ENCODE data around the gene TENM3. TPM values are rescaled to one million over a fixed set of nuclear protein-coding genes. Genes with fewer than 3 reads are reported as not detected.
A peak's percentile ranks its signal among the peaks of the same experiment; 100 is the strongest.

TENM3 gene
- total and polyA plus RNA-seq, 4 donors = 0.05 to 5.5 (median 1.1) TPM; not detected in 1

DNA sequence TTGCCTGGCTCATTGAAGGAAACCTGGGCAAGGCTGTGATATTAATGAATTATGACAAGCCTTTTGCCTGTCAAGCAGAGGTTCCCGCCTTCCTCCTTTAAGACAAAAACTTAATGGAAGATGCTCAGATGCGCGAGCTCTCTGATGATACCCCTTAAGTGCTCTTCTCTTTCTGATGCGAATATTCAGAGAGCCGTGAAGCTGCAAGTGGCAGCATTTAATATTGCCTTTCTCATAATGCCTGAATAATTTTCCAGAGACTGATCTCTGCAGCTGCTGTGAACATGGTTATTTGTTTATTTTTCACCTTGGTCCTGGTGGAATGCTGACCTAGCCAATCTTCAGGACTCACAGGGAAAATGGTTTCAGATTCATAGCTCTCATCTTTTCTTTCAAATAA, 251.8 kb downstream of the TENM3 start:
- intact Hi-C loops (cut with DNase I) = no loop called here

GRCh38 chr4:182495645-182496385, 252.6 kb downstream of the TENM3 start:
- ATAC-seq (ENCODE audit: low FRiP score) = no peak
- intact Hi-C loops (cut with DNase I) = no loop called here

More for the DNA sequence above, 251.8 kb downstream of the TENM3 start:
- 96 to 97% methylated on average over 5 of the region's 5 CpGs for WGBS, 2 donors
- DNase-seq (no peak), ATAC-seq (ENCODE audit: low FRiP score) (no peak)
- no peak overlapping the region for H3K27ac ChIP-seq (ENCODE audit: low read depth in 1 of 2, low read length in 2 of 2)
- no peaks in the 10 kb centered on the region for H3K36me3 ChIP-seq (ENCODE audit: control insufficient read depth in 1 of 2, insufficient read depth in 2 of 2, low read length in 1 of 2)
- H3K4me3 ChIP-seq (ENCODE audit: low read length in 2 of 2) = no peak overlapping the region
- no peaks in the 10 kb centered on the region for H3K9me3 ChIP-seq (ENCODE audit: control insufficient read depth, low read length)
- no peaks in the 10 kb centered on the region for H3K27me3 ChIP-seq (ENCODE audit: control insufficient read depth in 1 of 2, insufficient read depth in 2 of 2, low read length in 1 of 2)
- no peaks in the 10 kb centered on the region for H3K4me1 ChIP-seq (ENCODE audit: control insufficient read depth in 1 of 2, insufficient read depth in 2 of 2, low read length in 2 of 2)

DNA sequence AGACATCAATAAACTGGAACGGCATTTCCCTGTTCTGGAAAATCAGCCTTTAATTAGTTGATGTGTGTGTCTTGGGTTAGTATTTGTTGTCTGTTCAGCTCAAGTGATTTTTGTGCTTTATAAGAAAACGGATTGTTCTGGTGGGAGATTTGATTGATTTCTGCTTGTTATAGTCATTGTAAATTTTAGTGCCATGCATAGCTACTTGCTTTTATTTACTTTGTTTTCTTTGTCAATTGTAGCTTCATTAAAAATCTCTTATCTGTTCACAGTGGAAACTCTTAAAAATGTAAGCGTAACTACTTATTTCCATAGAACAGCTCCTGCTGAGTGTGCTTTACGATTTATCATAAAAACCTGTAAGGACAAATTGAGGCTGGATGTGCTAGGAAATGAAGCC, 253.2 kb downstream of the TENM3 start:
- no peak overlapping the region for H3K27ac ChIP-seq (ENCODE audit: low read depth in 1 of 2, low read length in 2 of 2)
- intact Hi-C loops (cut with DNase I) = no loop called here
- no peak for ATAC-seq (ENCODE audit: low FRiP score)
- WGBS, 2 donors = 61 to 72% methylated on average over 4 of the region's 4 CpGs
- H3K4me1 ChIP-seq (ENCODE audit: control insufficient read depth in 1 of 2, insufficient read depth in 2 of 2, low read length in 2 of 2) = no peaks in the 10 kb centered on the region
- H3K36me3 ChIP-seq (ENCODE audit: control insufficient read depth in 1 of 2, insufficient read depth in 2 of 2, low read length in 1 of 2) = no peaks in the 10 kb centered on the region
- H3K27me3 ChIP-seq (ENCODE audit: control insufficient read depth in 1 of 2, insufficient read depth in 2 of 2, low read length in 1 of 2) = no peaks in the 10 kb centered on the region
- no peak for DNase-seq
- no peak overlapping the region for H3K4me3 ChIP-seq (ENCODE audit: low read length in 2 of 2)
- no peaks in the 10 kb centered on the region for H3K9me3 ChIP-seq (ENCODE audit: control insufficient read depth, low read length)

More at GRCh38 chr4:182495645-182496385, 252.6 kb downstream of the TENM3 start:
- Histone ChIP-seq H3K9me3 (ENCODE audit: control insufficient read depth, low read length) (no peaks in the 10 kb centered on the region), H3K4me3 (ENCODE audit: low read length in 2 of 2) (no peak overlapping the region), H3K4me1 (ENCODE audit: control insufficient read depth in 1 of 2, insufficient read depth in 2 of 2, low read length in 2 of 2) (no peaks in the 10 kb centered on the region), H3K27ac (ENCODE audit: low read depth in 1 of 2, low read length in 2 of 2) (no peak overlapping the region), H3K36me3 (ENCODE audit: control insufficient read depth in 1 of 2, insufficient read depth in 2 of 2, low read length in 1 of 2) (no peaks in the 10 kb centered on the region), H3K27me3 (ENCODE audit: control insufficient read depth in 1 of 2, insufficient read depth in 2 of 2, low read length in 1 of 2) (no peaks in the 10 kb centered on the region)
- WGBS, 2 donors = 82 to 89% methylated on average over 6 of the region's 6 CpGs
- DNase-seq = no peak

DNA sequence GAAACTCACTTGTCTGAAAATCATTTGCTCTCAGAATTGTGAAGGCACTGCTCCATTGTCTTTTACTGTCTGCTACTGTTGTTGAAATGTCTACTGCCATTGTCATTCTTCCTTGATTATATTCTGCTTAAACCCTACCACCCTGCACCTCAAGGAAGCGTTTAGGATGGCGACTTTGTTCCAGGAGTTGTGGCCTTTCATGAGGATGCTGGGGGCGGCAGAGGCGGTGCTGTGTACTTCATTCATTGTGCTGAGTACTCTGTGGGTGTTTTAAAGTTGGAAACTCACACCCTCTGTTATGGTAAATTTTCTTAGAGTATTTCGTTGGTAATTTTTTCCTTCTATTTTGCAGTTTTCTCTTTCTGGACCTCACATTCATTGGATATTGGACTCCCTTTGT, 258.9 kb downstream of the TENM3 start:
- intact Hi-C loops (cut with DNase I) = no loop called here
- no peaks in the 10 kb centered on the region for H3K4me1 ChIP-seq (ENCODE audit: control insufficient read depth in 1 of 2, insufficient read depth in 2 of 2, low read length in 2 of 2)
- no peak overlapping the region for H3K27ac ChIP-seq (ENCODE audit: low read depth in 1 of 2, low read length in 2 of 2)
- no peaks in the 10 kb centered on the region for H3K27me3 ChIP-seq (ENCODE audit: control insufficient read depth in 1 of 2, insufficient read depth in 2 of 2, low read length in 1 of 2)
- H3K4me3 ChIP-seq (ENCODE audit: low read length in 2 of 2) = no peak overlapping the region
- no peaks in the 10 kb centered on the region for H3K36me3 ChIP-seq (ENCODE audit: control insufficient read depth in 1 of 2, insufficient read depth in 2 of 2, low read length in 1 of 2)
- WGBS, 2 donors = 92 to 96% methylated on average over 5 of the region's 5 CpGs
- DNase-seq = no peak
- H3K9me3 ChIP-seq (ENCODE audit: control insufficient read depth, low read length) = peaks cover 2% of the 10 kb centered on the region
- no peak for ATAC-seq (ENCODE audit: low FRiP score)

- H3K27ac ChIP-seq (ENCODE audit: low read depth in 1 of 2, low read length in 2 of 2) = no peak overlapping the region
- H3K36me3 ChIP-seq (ENCODE audit: control insufficient read depth in 1 of 2, insufficient read depth in 2 of 2, low read length in 1 of 2) = no peaks in the 10 kb centered on the region
- H3K4me1 ChIP-seq (ENCODE audit: control insufficient read depth in 1 of 2, insufficient read depth in 2 of 2, low read length in 2 of 2) = no peaks in the 10 kb centered on the region
- H3K4me3 ChIP-seq (ENCODE audit: low read length in 2 of 2) = no peak overlapping the region
- intact Hi-C loops (cut with DNase I) = no loop called here
- 90 to 94% methylated on average over 5 of the region's 5 CpGs for WGBS, 2 donors
- DNase-seq = no peak
- peaks cover 2% of the 10 kb centered on the region for H3K9me3 ChIP-seq (ENCODE audit: control insufficient read depth, low read length)
- no peaks in the 10 kb centered on the region for H3K27me3 ChIP-seq (ENCODE audit: control insufficient read depth in 1 of 2, insufficient read depth in 2 of 2, low read length in 1 of 2)
- ATAC-seq (ENCODE audit: low FRiP score) = no peak
Measured at GRCh38 chr4:182504463-182504862, 261.3 kb downstream of the TENM3 start.

GRCh38 chr4:182507805-182508204, 264.6 kb downstream of the TENM3 start:
- no peaks in the 10 kb centered on the region for H3K36me3 ChIP-seq (ENCODE audit: control insufficient read depth in 1 of 2, insufficient read depth in 2 of 2, low read length in 1 of 2)
- WGBS, 2 donors = 75 to 81% methylated on average over 3 of the region's 3 CpGs
- H3K27ac ChIP-seq (ENCODE audit: low read depth in 1 of 2, low read length in 2 of 2) = no peak overlapping the region
- H3K4me3 ChIP-seq (ENCODE audit: low read length in 2 of 2) = no peak overlapping the region
- DNase-seq (no peak), ATAC-seq (ENCODE audit: low FRiP score) (no peak)
- H3K4me1 ChIP-seq (ENCODE audit: control insufficient read depth in 1 of 2, insufficient read depth in 2 of 2, low read length in 2 of 2) = no peaks in the 10 kb centered on the region
- intact Hi-C loops (cut with DNase I) = no loop called here
- H3K9me3 ChIP-seq (ENCODE audit: control insufficient read depth, low read length) = no peaks in the 10 kb centered on the region
- no peaks in the 10 kb centered on the region for H3K27me3 ChIP-seq (ENCODE audit: control insufficient read depth in 1 of 2, insufficient read depth in 2 of 2, low read length in 1 of 2)

GRCh38 chr4:182510836-182511235, 267.6 kb downstream of the TENM3 start:
- H3K36me3 ChIP-seq (ENCODE audit: control insufficient read depth in 1 of 2, insufficient read depth in 2 of 2, low read length in 1 of 2) = no peaks in the 10 kb centered on the region
- H3K27ac ChIP-seq (ENCODE audit: low read depth in 1 of 2, low read length in 2 of 2) = no peak overlapping the region
- WGBS, 2 donors = 91 to 94% methylated on average over 2 of the region's 2 CpGs
- H3K4me3 ChIP-seq (ENCODE audit: low read length in 2 of 2) = no peak overlapping the region
- no peak for DNase-seq
- ATAC-seq (ENCODE audit: low FRiP score) = no peak
- H3K27me3 ChIP-seq (ENCODE audit: control insufficient read depth in 1 of 2, insufficient read depth in 2 of 2, low read length in 1 of 2) = no peaks in the 10 kb centered on the region
- intact Hi-C loops (cut with DNase I) = no loop called here
- no peaks in the 10 kb centered on the region for H3K4me1 ChIP-seq (ENCODE audit: control insufficient read depth in 1 of 2, insufficient read depth in 2 of 2, low read length in 2 of 2)
- no peaks in the 10 kb centered on the region for H3K9me3 ChIP-seq (ENCODE audit: control insufficient read depth, low read length)

DNA sequence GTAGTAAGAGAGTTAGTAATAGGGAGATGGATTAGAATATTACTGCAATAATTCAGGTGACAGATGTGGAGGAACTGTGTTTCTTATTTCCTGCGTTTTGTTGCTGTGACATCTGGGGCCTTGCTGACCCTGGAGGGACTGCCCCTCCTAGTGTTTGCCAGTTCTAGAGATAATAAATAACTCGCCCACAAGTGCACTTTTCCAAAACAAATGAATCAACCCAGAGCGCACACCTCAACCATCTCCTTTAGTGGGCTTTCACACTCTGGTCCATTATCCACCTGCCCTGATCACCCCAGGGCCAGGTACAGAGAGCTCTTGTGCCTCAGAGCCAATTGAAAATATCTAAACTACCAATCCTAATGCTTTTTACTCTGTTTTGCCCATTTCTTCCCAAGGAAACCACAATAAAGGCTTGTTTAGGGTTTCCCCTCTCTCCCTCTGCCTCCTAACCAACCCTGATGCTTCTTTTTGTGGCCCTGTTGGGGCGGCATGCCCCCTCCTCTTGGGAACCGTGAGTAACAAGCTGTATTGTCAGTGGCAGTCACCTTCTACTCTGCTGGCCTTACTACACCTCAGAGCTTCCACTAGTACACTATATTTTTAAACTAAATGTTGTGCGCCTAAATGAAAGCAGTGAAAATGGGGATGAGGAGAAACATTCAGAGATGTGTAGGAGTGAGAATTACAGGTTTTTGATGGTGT, 270.5 kb downstream of the TENM3 start:
- Histone ChIP-seq H3K4me1 (ENCODE audit: control insufficient read depth in 1 of 2, insufficient read depth in 2 of 2, low read length in 2 of 2) (no peaks in the 10 kb centered on the region), H3K36me3 (ENCODE audit: control insufficient read depth in 1 of 2, insufficient read depth in 2 of 2, low read length in 1 of 2) (no peaks in the 10 kb centered on the region), H3K4me3 (ENCODE audit: low read length in 2 of 2) (no peak overlapping the region), H3K27ac (ENCODE audit: low read depth in 1 of 2, low read length in 2 of 2) (no peak overlapping the region), H3K27me3 (ENCODE audit: control insufficient read depth in 1 of 2, insufficient read depth in 2 of 2, low read length in 1 of 2) (no peaks in the 10 kb centered on the region), H3K9me3 (ENCODE audit: control insufficient read depth, low read length) (no peaks in the 10 kb centered on the region)
- ATAC-seq (ENCODE audit: low FRiP score) (peak; percentile 44), DNase-seq (no peak)
- intact Hi-C loops (cut with DNase I) = no loop called here
- 76 to 80% methylated on average over 6 of the region's 6 CpGs for WGBS, 2 donors

- no peak overlapping the region for H3K27ac ChIP-seq (ENCODE audit: low read depth in 1 of 2, low read length in 2 of 2)
- H3K27me3 ChIP-seq (ENCODE audit: control insufficient read depth in 1 of 2, insufficient read depth in 2 of 2, low read length in 1 of 2) = no peaks in the 10 kb centered on the region
- no peak overlapping the region for H3K4me3 ChIP-seq (ENCODE audit: low read length in 2 of 2)
- ATAC-seq (ENCODE audit: low FRiP score) = no peak
- no peaks in the 10 kb centered on the region for H3K36me3 ChIP-seq (ENCODE audit: control insufficient read depth in 1 of 2, insufficient read depth in 2 of 2, low read length in 1 of 2)
- 51 to 53% methylated on average over 1 of the region's 1 CpG for WGBS, 2 donors
- DNase-seq = no peak
- no peaks in the 10 kb centered on the region for H3K4me1 ChIP-seq (ENCODE audit: control insufficient read depth in 1 of 2, insufficient read depth in 2 of 2, low read length in 2 of 2)
- intact Hi-C loops (cut with DNase I) = no loop called here
- no peaks in the 10 kb centered on the region for H3K9me3 ChIP-seq (ENCODE audit: control insufficient read depth, low read length)
Measured at GRCh38 chr4:182518421-182518820, 275.2 kb downstream of the TENM3 start.

Data from aorta (tissue), 5 donors.